ENCODE results near the gene RHBDF2. TPM values are rescaled to one million over a fixed set of nuclear protein-coding genes. Genes with fewer than 3 reads are reported as not detected.

The RHBDF2 gene
- 3.7 TPM for total RNA-seq

- no peaks in the 10 kb centered on the region for H3K27me3 ChIP-seq (ENCODE audit: control insufficient read depth in 3 of 3, insufficient read depth in 3 of 3, low read length in 3 of 3)
- H3K9ac ChIP-seq (ENCODE audit: low read depth in 1 of 3, low read length in 3 of 3) = peak within 1 kb of the TSS; percentile 76 to 87 (median 85)
- H3K27ac ChIP-seq (ENCODE audit: low read depth, low read length) = peak within 1 kb of the TSS; percentile 73
- H3K4me3 ChIP-seq (ENCODE audit: low read length in 3 of 3) = peak within 1 kb of the TSS; percentile 70 to 83 (median 76)
- H3K9me3 ChIP-seq (ENCODE audit: control insufficient read depth in 3 of 3, low read length in 3 of 3) = no peaks in the 10 kb centered on the region
- H3K36me3 ChIP-seq (ENCODE audit: control insufficient read depth in 3 of 3, insufficient read depth in 3 of 3, low read length in 3 of 3) = no peaks in the 10 kb centered on the region
- H3K4me1 ChIP-seq (ENCODE audit: control insufficient read depth in 3 of 3, insufficient read depth in 3 of 3, low read length in 3 of 3) = peaks cover 38 to 53% (median 50%) of the 10 kb centered on the region in 3 donors
Observed at GRCh38 chr17:76501018-76501826, at the start of gene RHBDF2. TSS of gene RHBDF2 (minus strand) at chr17:76501423. CDS start at chr17:76481524, 19,899 bp downstream.

- Histone ChIP-seq H3K4me3 (ENCODE audit: low read length in 3 of 3) (no peak overlapping the region), H3K27me3 (ENCODE audit: control insufficient read depth in 3 of 3, insufficient read depth in 3 of 3, low read length in 3 of 3) (no peaks in the 10 kb centered on the region), H3K36me3 (ENCODE audit: control insufficient read depth in 3 of 3, insufficient read depth in 3 of 3, low read length in 3 of 3) (no peaks in the 10 kb centered on the region), H3K9me3 (ENCODE audit: control insufficient read depth in 3 of 3, low read length in 3 of 3) (no peaks in the 10 kb centered on the region), H3K9ac (ENCODE audit: low read depth in 1 of 3, low read length in 3 of 3) (no peak overlapping the region), H3K27ac (ENCODE audit: low read depth, low read length) (no peak overlapping the region), H3K4me1 (ENCODE audit: control insufficient read depth in 3 of 3, insufficient read depth in 3 of 3, low read length in 3 of 3) (peaks cover 40 to 61% (median 61%) of the 10 kb centered on the region in 3 donors)
Observed at GRCh38 chr17:76549539-76549938, 48.3 kb upstream of the RHBDF2 start.

- Histone ChIP-seq H3K9ac (ENCODE audit: low read depth in 1 of 3, low read length in 3 of 3) (no peak overlapping the region), H3K27ac (ENCODE audit: low read depth, low read length) (no peak overlapping the region), H3K4me1 (ENCODE audit: control insufficient read depth in 3 of 3, insufficient read depth in 3 of 3, low read length in 3 of 3) (peaks cover 41 to 61% (median 61%) of the 10 kb centered on the region in 3 donors), H3K4me3 (ENCODE audit: low read length in 3 of 3) (no peak overlapping the region), H3K27me3 (ENCODE audit: control insufficient read depth in 3 of 3, insufficient read depth in 3 of 3, low read length in 3 of 3) (no peaks in the 10 kb centered on the region), H3K36me3 (ENCODE audit: control insufficient read depth in 3 of 3, insufficient read depth in 3 of 3, low read length in 3 of 3) (no peaks in the 10 kb centered on the region), H3K9me3 (ENCODE audit: control insufficient read depth in 3 of 3, low read length in 3 of 3) (no peaks in the 10 kb centered on the region)
Observed at GRCh38 chr17:76549215-76549518, 47.9 kb upstream of the RHBDF2 start.

- Histone ChIP-seq H3K4me1 (ENCODE audit: control insufficient read depth in 3 of 3, insufficient read depth in 3 of 3, low read length in 3 of 3) (peaks cover 46 to 61% (median 61%) of the 10 kb centered on the region in 3 donors), H3K36me3 (ENCODE audit: control insufficient read depth in 3 of 3, insufficient read depth in 3 of 3, low read length in 3 of 3) (no peaks in the 10 kb centered on the region), H3K27me3 (ENCODE audit: control insufficient read depth in 3 of 3, insufficient read depth in 3 of 3, low read length in 3 of 3) (no peaks in the 10 kb centered on the region), H3K27ac (ENCODE audit: low read depth, low read length) (peak overlapping the region; percentile 42), H3K9ac (ENCODE audit: low read depth in 1 of 3, low read length in 3 of 3) (peak overlapping the region; percentile 33 to 61 (median 40)), H3K4me3 (ENCODE audit: low read length in 3 of 3) (no peak overlapping the region), H3K9me3 (ENCODE audit: control insufficient read depth in 3 of 3, low read length in 3 of 3) (no peaks in the 10 kb centered on the region)
Observed at GRCh38 chr17:76548378-76549214, 47.4 kb upstream of the RHBDF2 start.

- no peak overlapping the region for H3K4me3 ChIP-seq (ENCODE audit: low read length in 3 of 3)
- H3K9ac ChIP-seq (ENCODE audit: low read depth in 1 of 3, low read length in 3 of 3) = peak overlapping the region in 1 of 3 donors; percentile 42
- no peaks in the 10 kb centered on the region for H3K27me3 ChIP-seq (ENCODE audit: control insufficient read depth in 3 of 3, insufficient read depth in 3 of 3, low read length in 3 of 3)
- peaks cover 55 to 68% (median 63%) of the 10 kb centered on the region in 3 donors for H3K4me1 ChIP-seq (ENCODE audit: control insufficient read depth in 3 of 3, insufficient read depth in 3 of 3, low read length in 3 of 3)
- no peak overlapping the region for H3K27ac ChIP-seq (ENCODE audit: low read depth, low read length)
- no peaks in the 10 kb centered on the region for H3K9me3 ChIP-seq (ENCODE audit: control insufficient read depth in 3 of 3, low read length in 3 of 3)
- no peaks in the 10 kb centered on the region for H3K36me3 ChIP-seq (ENCODE audit: control insufficient read depth in 3 of 3, insufficient read depth in 3 of 3, low read length in 3 of 3)
Observed at GRCh38 chr17:76547642-76548202, 46.5 kb upstream of the RHBDF2 start.

GRCh38 chr17:76547183-76547641 lies 46.0 kb upstream of the RHBDF2 start:
- Histone ChIP-seq H3K4me1 (ENCODE audit: control insufficient read depth in 3 of 3, insufficient read depth in 3 of 3, low read length in 3 of 3) (peaks cover 57 to 70% (median 68%) of the 10 kb centered on the region in 3 donors), H3K27me3 (ENCODE audit: control insufficient read depth in 3 of 3, insufficient read depth in 3 of 3, low read length in 3 of 3) (no peaks in the 10 kb centered on the region), H3K36me3 (ENCODE audit: control insufficient read depth in 3 of 3, insufficient read depth in 3 of 3, low read length in 3 of 3) (no peaks in the 10 kb centered on the region), H3K9ac (ENCODE audit: low read depth in 1 of 3, low read length in 3 of 3) (peak overlapping the region in 2 of 3 donors; percentile 42 to 45), H3K27ac (ENCODE audit: low read depth, low read length) (peak overlapping the region; percentile 7), H3K9me3 (ENCODE audit: control insufficient read depth in 3 of 3, low read length in 3 of 3) (no peaks in the 10 kb centered on the region), H3K4me3 (ENCODE audit: low read length in 3 of 3) (no peak overlapping the region)

GRCh38 chr17:76546556-76547182 lies 45.4 kb upstream of the RHBDF2 start:
- H3K9me3 ChIP-seq (ENCODE audit: control insufficient read depth in 3 of 3, low read length in 3 of 3) = no peaks in the 10 kb centered on the region
- H3K36me3 ChIP-seq (ENCODE audit: control insufficient read depth in 3 of 3, insufficient read depth in 3 of 3, low read length in 3 of 3) = no peaks in the 10 kb centered on the region
- no peak overlapping the region for H3K4me3 ChIP-seq (ENCODE audit: low read length in 3 of 3)
- H3K9ac ChIP-seq (ENCODE audit: low read depth in 1 of 3, low read length in 3 of 3) = peak overlapping the region in 1 of 3 donors; percentile 45
- peaks cover 57 to 70% (median 68%) of the 10 kb centered on the region in 3 donors for H3K4me1 ChIP-seq (ENCODE audit: control insufficient read depth in 3 of 3, insufficient read depth in 3 of 3, low read length in 3 of 3)
- no peaks in the 10 kb centered on the region for H3K27me3 ChIP-seq (ENCODE audit: control insufficient read depth in 3 of 3, insufficient read depth in 3 of 3, low read length in 3 of 3)
- peak overlapping the region; percentile 7 for H3K27ac ChIP-seq (ENCODE audit: low read depth, low read length)

- Histone ChIP-seq H3K4me3 (ENCODE audit: low read length in 3 of 3) (no peak overlapping the region), H3K4me1 (ENCODE audit: control insufficient read depth in 3 of 3, insufficient read depth in 3 of 3, low read length in 3 of 3) (peaks cover 60 to 75% (median 71%) of the 10 kb centered on the region in 3 donors), H3K27me3 (ENCODE audit: control insufficient read depth in 3 of 3, insufficient read depth in 3 of 3, low read length in 3 of 3) (no peaks in the 10 kb centered on the region), H3K36me3 (ENCODE audit: control insufficient read depth in 3 of 3, insufficient read depth in 3 of 3, low read length in 3 of 3) (no peaks in the 10 kb centered on the region), H3K9ac (ENCODE audit: low read depth in 1 of 3, low read length in 3 of 3) (peak overlapping the region in 1 of 3 donors; percentile 57), H3K9me3 (ENCODE audit: control insufficient read depth in 3 of 3, low read length in 3 of 3) (no peaks in the 10 kb centered on the region), H3K27ac (ENCODE audit: low read depth, low read length) (no peak overlapping the region)
Observed at GRCh38 chr17:76545918-76546555, 44.8 kb upstream of the RHBDF2 start.

Measured in skeletal muscle tissue (tissue), 4 donors.